Measurements from ENCODE around the gene HSD17B13.

The HSD17B13 gene

GRCh38 chr4:87262886-87263285 is 59.8 kb downstream of the HSD17B13 start:
- H3K4me1 ChIP-seq = no peaks in the 10 kb centered on the region
- H3K27ac ChIP-seq = no peak overlapping the region
- no peak overlapping the region for H3K4me3 ChIP-seq (ENCODE audit: low read depth, low read length)
- no peak overlapping the region for H2AFZ ChIP-seq
- no peaks in the 10 kb centered on the region for H3K9me3 ChIP-seq (ENCODE audit: control insufficient read depth, low read length)
- H3K36me3 ChIP-seq (ENCODE audit: control insufficient read depth, insufficient read depth, low read length) = no peaks in the 10 kb centered on the region
- H3K4me2 ChIP-seq (ENCODE audit: low read length) = no peak overlapping the region
- no peak for TF ChIP-seq CTCF (IDR thresholded peaks at IDR 0.05)
- H3K9ac ChIP-seq = no peak overlapping the region
- H3K79me2 ChIP-seq = no peaks in the 10 kb centered on the region
- H3K27me3 ChIP-seq (ENCODE audit: control insufficient read depth, insufficient read depth, low read length) = no peaks in the 10 kb centered on the region

- Histone ChIP-seq H3K4me2 (ENCODE audit: low read length) (no peak overlapping the region), H3K79me2 (no peaks in the 10 kb centered on the region), H2AFZ (no peak overlapping the region), H3K36me3 (ENCODE audit: control insufficient read depth, insufficient read depth, low read length) (no peaks in the 10 kb centered on the region), H3K27ac (no peak overlapping the region), H3K4me3 (ENCODE audit: low read depth, low read length) (no peak overlapping the region), H3K9ac (no peak overlapping the region), H3K27me3 (ENCODE audit: control insufficient read depth, insufficient read depth, low read length) (no peaks in the 10 kb centered on the region), H3K9me3 (ENCODE audit: control insufficient read depth, low read length) (no peaks in the 10 kb centered on the region), H3K4me1 (no peaks in the 10 kb centered on the region)
- TF ChIP-seq CTCF (IDR thresholded peaks at IDR 0.05) = no peak
Observed at GRCh38 chr4:87260477-87260876, 62.2 kb downstream of the HSD17B13 start.

- Histone ChIP-seq H3K27me3 (ENCODE audit: control insufficient read depth, insufficient read depth, low read length) (no peaks in the 10 kb centered on the region), H3K36me3 (ENCODE audit: control insufficient read depth, insufficient read depth, low read length) (no peaks in the 10 kb centered on the region), H2AFZ (no peak overlapping the region), H3K4me3 (ENCODE audit: low read depth, low read length) (no peak overlapping the region), H3K4me1 (no peaks in the 10 kb centered on the region), H3K9me3 (ENCODE audit: control insufficient read depth, low read length) (no peaks in the 10 kb centered on the region), H3K9ac (no peak overlapping the region), H3K4me2 (ENCODE audit: low read length) (no peak overlapping the region), H3K79me2 (no peaks in the 10 kb centered on the region), H3K27ac (no peak overlapping the region)
- no peak for TF ChIP-seq CTCF (IDR thresholded peaks at IDR 0.05)
Observed at GRCh38 chr4:87258677-87259076, 64.0 kb downstream of the HSD17B13 start.

- Histone ChIP-seq H3K27me3 (ENCODE audit: control insufficient read depth, insufficient read depth, low read length) (no peaks in the 10 kb centered on the region), H3K4me3 (ENCODE audit: low read depth, low read length) (no peak overlapping the region), H3K79me2 (no peaks in the 10 kb centered on the region), H3K9ac (no peak overlapping the region), H3K4me1 (no peaks in the 10 kb centered on the region), H3K9me3 (ENCODE audit: control insufficient read depth, low read length) (no peaks in the 10 kb centered on the region), H3K4me2 (ENCODE audit: low read length) (no peak overlapping the region), H3K27ac (no peak overlapping the region), H3K36me3 (ENCODE audit: control insufficient read depth, insufficient read depth, low read length) (no peaks in the 10 kb centered on the region), H2AFZ (no peak overlapping the region)
- TF ChIP-seq CTCF (IDR thresholded peaks at IDR 0.05) = no peak
Observed at GRCh38 chr4:87257523-87257922, 65.2 kb downstream of the HSD17B13 start.

GRCh38 chr4:87255755-87256154 is 66.9 kb downstream of the HSD17B13 start:
- Histone ChIP-seq H3K27ac (no peak overlapping the region), H3K9ac (no peak overlapping the region), H3K9me3 (ENCODE audit: control insufficient read depth, low read length) (no peaks in the 10 kb centered on the region), H3K4me2 (ENCODE audit: low read length) (no peak overlapping the region), H3K36me3 (ENCODE audit: control insufficient read depth, insufficient read depth, low read length) (no peaks in the 10 kb centered on the region), H2AFZ (no peak overlapping the region), H3K27me3 (ENCODE audit: control insufficient read depth, insufficient read depth, low read length) (no peaks in the 10 kb centered on the region), H3K4me3 (ENCODE audit: low read depth, low read length) (no peak overlapping the region), H3K79me2 (no peaks in the 10 kb centered on the region), H3K4me1 (no peaks in the 10 kb centered on the region)
- TF ChIP-seq CTCF (IDR thresholded peaks at IDR 0.05) = no peak

All from parathyroid adenoma (tissue), 2 donors.